GM12878 (cell line): ENCODE measurements around the gene PSENEN. TPM values are rescaled to one million over a fixed set of nuclear protein-coding genes. Genes with fewer than 3 reads are reported as not detected.

Experiments used
- IRF3 ChIP-seq: fragments of 450-650 bp; IDR thresholded peaks from 2 replicates; pipeline ENCODE4 v1.6.1; 2014; ENCODE audit warnings: mild to moderate bottlenecking
- MYC ChIP-seq: IDR thresholded peaks from 2 replicates; pipeline ENCODE4 v1.6.1; 2011; ENCODE audit warnings: mild to moderate bottlenecking, low read length, moderate library complexity, inconsistent platforms; ENCODE audit not compliant: insufficient read depth, insufficient replicate concordance, insufficient read length, severe bottlenecking
- USF2 ChIP-seq: IDR thresholded peaks from 2 replicates; pipeline ENCODE4 v1.6.1; 2011; ENCODE audit warnings: low read depth, low read length, improper control_type of control experiment, borderline replicate concordance
- YY1 ChIP-seq: IDR thresholded peaks from 2 replicates; pipeline ENCODE4 v1.6.1; 2011; ENCODE audit warnings: low read depth, mild to moderate bottlenecking, low read length
- ZBTB11 ChIP-seq: fragments of 450-650 bp; formaldehyde crosslinking; IDR thresholded peaks from 2 replicates; pipeline ENCODE4 v1.5.0; 2022; ENCODE audit warnings: mild to moderate bottlenecking, missing genetic modification characterization
- polyA plus RNA-seq, 11 experiments: library from polyadenylated mRNA; depleted of rRNA in 4 of 11; unstranded in 6 of 11; stranded (reverse) in 5 of 11; fragments of >200 nt; fragmentation: Nextera tagmentation in 4 of 11; fragmentation: Illumina TruSeq in 1 of 11; extraction: Ambion mirVana in 4 of 11; extraction: Trizol in 1 of 11; gene quantifications; 1 replicate in 1 of 11; 2 replicates in 10 of 11; pipeline versions ENCODE4 v1.2.1 to v1.2.3, GENCODE V29; 2011 to 2016; ENCODE audit warnings: inconsistent platforms in 2 of 11, missing spikeins in 2 of 11, low read depth in 1 of 11
- total RNA-seq, 4 experiments: library from RNA; depleted of rRNA in 3 of 4; stranded (reverse); fragments of >200 nt in 3 of 4; fragmentation: Illumina TruSeq in 1 of 4; extraction: Trizol in 1 of 4; gene quantifications; 2 replicates each; pipeline versions ENCODE4 v1.2.1 to v1.2.3, GENCODE V29; 2013 to 2021

Gene PSENEN
- total and polyA plus RNA-seq, 10 of the 15 experiments (the other 5 are each of a cell fraction or from before 2014, with no cell fraction given) = 14.4 to 178 (median 43.5) TPM

GRCh38 chr19:35717665-35718344, 27.6 kb upstream of the PSENEN start, which contains the start of gene KMT2B (continued):
- TF ChIP-seq USF2 = no peak
- TF ChIP-seq IRF3 = no peak
- no peak for TF ChIP-seq MYC
- no peak for TF ChIP-seq ZBTB11 (CRISPR knock-in tag)
- TF ChIP-seq YY1 = peak; percentile 76
